GM11168 (cell line): ENCODE measurements around the gene SLC45A3.

Experiments
- in situ Hi-C: fragments of 300-500 bp; cut with MboI; formaldehyde crosslinking; loops from one replicate; pipeline ENCODE4 v1.12.0; 2022; ENCODE audit warnings: low sequenced_read_pairs; ENCODE audit not compliant: unreplicated experiment

SLC45A3 gene

DNA sequence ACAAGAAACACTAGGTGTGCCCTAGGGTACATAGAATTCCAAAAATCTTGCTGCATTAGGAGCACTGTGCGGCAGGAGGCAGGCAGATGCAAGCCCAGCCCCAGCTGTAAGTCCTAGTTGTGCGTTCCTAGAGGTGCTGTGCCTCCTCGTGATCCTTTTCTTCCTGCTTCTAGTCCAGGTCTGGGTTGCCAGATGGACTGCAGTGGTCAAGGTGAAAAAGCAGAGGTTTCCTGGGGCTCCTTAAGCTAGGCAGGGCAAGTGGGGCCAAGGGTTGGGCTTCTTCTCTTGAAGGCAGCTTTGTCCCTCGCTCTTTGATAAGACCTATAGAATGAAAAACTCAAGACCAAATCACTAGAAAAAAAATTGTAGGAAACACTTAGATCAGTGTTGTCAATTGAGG, 21.6 kb upstream of the SLC45A3 start:
- in situ Hi-C loops = no loop called here

GRCh38 chr1:205701420-205701819, 21.1 kb upstream of the SLC45A3 start:
- in situ Hi-C loops = no loop called here

DNA sequence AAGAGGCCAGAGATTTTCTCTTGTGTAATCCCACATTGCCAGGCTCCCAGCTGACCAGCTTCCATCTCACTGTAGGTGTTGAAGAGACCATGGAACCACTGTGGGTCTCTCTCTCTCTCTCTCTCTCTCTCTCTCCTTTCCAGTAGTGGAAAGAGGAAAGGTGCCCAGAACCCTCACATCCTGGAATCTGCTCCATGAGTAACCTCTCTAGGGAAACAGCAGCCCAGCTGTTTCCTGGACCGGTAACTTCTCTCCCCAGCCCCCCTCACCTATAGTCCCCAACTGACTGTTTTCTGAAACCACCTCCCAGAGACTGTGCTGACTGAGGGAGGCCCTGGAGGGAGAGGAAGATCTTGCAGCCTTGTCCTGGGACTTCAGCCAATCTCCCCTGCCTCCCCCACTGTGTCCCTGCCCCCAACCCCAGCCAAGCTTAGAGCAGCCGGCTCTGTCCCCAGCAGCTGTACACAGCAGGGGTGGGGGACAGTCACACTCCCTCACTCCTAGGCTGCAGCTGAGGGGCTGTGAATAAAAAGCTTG, 20.6 kb upstream of the SLC45A3 start:
- in situ Hi-C loops = no loop called here

DNA sequence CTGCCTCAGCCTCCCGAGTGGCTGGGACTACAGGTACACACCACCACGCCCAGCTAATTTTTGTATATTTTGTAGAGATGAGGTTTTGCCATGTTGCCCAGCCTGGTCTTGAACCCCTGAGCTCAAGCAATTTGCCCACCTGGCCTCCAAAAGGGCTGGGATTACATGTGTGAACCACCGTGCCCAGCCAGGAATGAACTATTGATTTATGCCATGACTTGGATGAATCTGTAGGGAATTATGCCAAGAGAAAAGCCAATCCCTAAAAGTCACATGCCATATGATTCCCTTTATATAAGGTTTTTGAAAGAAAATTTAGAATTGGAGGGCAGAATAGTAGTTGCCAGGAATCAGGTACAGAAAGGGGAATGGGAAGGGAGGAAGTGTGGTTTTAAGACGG, 19.1 kb upstream of the SLC45A3 start:
- in situ Hi-C loops = no loop called here

DNA sequence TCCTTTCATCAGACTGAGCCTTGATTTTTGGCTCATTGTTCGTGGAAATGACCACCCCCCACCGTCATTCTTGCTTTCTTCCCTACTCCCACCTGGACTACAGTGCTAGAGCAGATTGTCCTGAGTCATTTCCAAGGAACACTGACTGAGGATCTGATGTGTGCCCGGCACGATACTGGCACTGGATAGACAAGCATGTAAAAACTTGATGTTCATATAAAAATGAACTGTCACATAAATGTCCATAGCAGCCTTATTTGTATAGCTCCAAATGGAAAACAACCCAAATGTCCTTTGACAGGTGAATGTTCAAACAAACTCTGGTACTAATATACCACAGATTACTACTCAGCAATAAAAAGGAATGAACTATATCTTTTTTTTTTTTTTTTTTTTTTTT, 18.6 kb upstream of the SLC45A3 start:
- in situ Hi-C loops = no loop called here

DNA sequence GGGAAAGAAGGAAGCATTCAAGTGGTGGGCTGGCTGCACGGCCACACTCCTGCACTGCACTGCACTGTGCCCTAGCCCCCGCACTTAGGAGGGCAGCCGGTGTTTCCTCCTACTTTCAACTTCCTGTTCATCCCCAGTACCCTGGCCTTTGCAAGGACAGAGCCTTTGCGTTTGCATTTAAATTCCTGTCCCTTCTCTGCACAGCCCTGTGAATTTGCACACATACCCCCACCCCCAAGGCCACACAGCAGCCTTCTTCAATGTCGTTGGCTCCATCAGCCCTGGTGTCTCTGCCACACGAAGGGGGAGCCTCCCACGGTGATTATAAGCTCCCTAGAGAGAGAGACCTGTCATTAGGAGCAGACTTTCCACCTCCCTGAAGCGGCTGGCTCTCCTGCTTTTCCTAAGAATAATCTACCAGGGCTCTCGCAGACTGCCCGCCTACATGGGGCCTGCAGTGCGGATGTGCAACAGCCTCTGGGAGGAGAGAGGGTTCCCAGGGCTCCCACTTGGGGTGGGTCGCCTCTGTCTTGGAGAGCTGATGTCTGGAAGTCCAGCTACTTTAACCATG, 13.2 kb upstream of the SLC45A3 start:
- in situ Hi-C loops = no loop called here

DNA sequence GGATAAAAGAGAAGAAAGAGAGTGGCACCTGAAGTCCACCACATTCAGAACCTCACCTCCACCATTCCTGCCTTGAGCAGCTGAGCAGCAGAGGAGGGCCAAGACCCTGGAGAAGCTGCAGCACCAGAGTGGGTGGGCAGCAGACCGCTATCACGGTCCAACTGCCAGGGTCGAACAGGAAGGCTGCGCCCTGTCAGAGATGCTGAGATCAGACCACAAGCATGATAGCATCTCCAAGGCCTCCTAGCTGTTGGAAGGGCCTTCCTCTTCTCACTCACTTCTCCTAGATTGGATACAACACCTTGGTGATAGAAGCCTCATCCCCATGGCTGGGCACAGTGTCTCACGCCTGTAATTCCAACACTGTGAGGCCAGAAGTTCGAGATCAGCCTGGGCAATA, 12.1 kb upstream of the SLC45A3 start:
- in situ Hi-C loops = no loop called here

GRCh38 chr1:205690122-205690756, 9.9 kb upstream of the SLC45A3 start:
- in situ Hi-C loops = no loop called here

DNA sequence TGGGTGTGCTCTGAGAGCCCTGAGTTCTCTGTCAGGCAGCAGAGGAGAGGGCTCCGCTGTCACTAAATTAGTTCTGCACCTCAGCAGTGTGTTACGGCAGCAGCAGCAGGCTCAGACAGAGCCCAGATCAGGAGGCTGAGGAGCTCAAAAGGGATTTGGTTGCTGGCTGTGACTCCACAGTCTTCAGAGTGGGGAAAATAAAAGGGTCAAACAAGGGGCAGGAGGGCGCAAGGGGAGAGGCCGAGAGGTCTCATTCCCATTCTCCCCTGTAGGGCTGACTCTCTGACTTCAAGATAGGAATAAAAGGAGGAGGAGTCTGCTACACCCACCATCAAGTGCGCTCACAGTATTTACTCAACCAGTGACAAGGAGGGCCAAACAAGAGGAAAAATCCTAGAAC, 9.2 kb upstream of the SLC45A3 start:
- in situ Hi-C loops = no loop called here

DNA sequence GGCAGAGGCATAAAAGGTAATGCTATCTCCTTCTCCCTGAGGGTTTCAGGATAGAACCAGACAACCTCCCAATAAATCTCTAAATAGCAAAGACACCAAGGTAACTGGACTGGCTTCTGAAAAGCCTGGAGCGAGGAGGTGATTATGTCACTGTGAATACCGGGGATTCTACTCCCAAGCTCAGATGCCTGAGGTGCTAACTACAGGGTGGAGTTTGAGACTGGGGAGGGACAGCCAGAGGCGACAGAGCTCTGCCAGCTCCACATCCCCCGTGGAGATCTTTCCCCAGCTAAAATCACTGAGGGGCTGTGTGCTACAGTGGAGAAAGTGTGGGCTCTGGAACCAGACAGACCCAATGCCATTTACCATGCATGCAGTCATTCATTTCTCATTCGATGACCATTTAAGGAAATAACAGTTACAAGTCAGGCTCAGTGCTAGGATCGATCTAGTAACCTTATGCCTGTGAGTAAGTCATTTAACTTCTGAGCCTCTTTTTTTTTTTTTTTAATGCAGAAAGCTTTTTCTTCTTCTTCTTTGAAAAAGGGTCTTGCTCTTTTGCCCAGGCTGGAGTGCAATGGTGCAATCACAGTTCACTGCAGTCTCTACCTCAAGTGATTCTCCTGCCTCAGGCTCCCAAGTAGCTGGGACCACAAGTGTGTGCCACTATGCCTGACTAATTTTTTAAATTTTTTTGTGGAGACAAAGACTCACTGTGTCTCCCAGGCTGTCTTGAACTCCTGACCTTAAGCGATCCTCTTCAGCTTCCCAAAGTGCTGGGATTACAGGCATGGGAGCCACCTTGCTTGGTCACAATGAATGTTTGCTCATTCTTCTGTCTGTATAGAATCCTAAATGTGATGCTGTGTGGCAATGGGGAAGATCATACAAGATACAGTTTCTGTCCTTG, 8.1 kb upstream of the SLC45A3 start:
- in situ Hi-C loops = no loop called here

- in situ Hi-C loops = no loop called here
Observed at GRCh38 chr1:205687242-205687641, 6.9 kb upstream of the SLC45A3 start.

DNA sequence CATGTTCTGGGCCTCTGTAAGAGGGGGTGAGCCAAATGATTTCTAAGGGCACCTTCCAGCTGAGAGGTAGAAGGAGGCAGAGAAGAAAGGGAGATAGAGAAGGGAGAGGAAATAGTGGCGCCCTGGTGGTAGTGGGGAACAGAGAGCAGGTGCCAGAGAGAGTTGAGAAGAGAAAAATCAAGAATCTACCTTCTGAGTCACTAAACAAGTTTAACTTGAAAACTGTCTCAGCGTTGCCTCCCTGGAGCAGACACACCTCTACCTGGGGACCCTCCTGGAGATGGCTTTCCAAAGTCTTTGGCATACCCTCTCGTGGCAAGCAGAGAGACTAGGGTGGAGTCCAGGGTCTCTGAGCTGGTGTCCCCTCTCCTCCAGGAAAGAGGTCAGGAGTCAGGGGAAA, 1.1 kb upstream of the SLC45A3 start:
- in situ Hi-C loops = no loop called here

DNA sequence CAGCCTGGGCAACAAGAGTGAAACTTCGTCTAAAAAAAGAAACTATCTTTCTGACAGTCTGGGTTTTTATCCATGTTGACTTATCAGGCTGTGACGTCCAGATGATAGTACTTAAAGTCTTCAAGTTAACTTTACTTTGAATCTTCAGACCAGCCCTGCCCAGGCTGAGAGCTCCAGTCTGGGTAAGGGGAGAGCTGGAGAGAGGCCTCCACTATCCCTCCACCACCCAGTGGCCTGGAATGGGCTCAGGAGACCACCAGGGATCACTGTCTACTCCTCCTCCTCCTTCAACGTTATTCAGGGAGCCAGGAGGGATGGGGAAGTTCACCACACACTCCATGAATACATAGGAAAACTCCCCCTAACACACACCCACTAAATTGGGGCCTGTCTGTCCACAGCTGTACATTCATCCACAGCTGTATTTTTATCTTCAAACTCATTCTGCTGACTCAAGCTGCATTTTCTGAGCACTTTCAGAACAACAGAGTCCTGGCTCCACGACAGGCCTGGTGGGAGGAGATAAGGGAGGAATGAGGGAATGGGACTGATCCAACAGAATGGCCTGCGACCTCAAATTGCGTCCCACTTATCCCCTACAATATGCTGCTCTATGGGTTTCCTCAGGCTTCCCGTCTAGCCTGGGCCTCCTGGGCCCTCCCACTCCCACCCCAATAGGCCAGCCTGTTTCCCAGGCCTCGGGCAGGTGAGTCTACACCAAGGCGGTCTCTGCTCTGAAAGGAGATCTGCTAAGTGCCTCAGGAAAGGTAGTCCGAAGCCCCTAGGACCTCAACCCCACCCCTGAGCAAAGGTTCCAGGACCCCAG, 1.8 kb downstream of the SLC45A3 start:
- in situ Hi-C loops = no loop called here

DNA sequence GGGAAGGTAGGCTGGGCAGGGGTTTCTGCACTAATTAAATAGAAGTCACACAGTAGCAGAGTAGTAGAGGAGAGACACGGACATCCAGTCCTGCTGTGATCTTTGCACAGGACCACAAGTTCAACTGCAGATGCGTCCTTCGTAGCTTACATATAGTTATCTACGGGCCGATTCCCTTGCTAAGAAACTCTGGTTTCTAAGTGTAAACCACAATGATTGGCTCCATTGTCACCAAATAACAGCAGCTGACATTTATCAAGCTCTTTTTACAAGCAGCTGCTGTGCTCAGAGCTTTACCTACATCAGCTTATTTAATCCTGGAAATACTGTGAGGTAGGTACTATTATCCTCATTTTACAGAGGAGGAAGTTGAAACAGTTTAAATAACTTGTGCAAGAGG, 3.1 kb downstream of the SLC45A3 start:
- in situ Hi-C loops = no loop called here

GRCh38 chr1:205676597-205676996, 3.7 kb downstream of the SLC45A3 start:
- in situ Hi-C loops = no loop called here

DNA sequence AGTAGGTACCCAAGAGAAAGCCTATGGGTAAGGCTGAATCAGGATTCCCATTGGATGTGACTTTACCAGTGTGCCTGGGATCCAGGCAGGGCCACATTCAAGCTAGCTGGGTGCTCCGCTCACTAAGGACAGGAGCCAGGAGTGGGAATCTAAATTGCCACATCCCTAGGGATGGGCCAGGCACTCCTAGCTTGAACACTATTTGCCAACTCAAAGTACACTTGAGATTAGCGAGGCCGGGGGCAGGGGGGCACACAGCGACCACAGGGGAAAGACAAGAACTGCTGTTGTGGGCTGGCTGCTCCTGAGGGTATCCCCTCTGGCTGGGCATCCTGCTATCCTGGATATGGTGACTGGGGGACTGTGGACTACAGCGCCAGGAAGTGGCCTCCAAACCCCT, 4.3 kb downstream of the SLC45A3 start:
- in situ Hi-C loops = no loop called here

DNA sequence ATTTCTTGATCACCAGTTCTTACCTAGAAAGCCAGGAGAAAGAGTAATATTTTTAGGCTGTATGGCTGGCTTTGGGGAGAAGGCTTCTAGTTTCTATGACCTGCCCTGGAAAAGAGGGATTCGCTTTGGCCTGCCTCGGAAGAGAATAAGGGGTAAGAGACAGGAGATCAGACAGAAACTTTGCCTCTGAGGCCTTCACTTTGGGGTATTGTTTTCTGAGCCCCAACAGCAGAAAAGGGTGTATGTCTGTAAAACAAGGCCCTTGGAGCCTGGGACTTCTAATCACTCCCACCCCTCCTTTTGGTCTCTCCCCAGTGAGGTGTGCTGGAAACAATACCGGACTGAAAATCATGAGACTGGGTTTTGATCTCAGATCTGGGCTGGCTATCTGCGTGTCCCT, 5.1 kb downstream of the SLC45A3 start:
- in situ Hi-C loops = no loop called here

DNA sequence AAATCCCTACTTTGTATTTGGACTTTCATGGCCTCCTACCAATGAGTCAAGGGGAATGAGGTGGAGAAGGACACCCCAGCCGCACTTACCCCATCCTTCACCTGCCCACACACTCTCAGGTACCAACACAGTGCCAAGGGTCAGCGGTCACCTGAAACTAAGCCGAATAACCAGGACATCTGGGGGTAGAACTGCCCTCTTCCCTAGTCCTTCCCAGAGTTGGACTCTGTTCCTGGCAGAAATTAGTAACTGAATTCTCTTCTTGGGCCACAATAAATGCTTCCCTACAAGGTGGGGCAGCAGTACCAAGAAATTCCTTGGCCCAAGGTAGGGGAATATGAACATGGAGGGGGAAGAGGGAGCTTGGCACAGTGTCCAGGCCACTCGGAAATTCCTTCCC, 7.3 kb downstream of the SLC45A3 start:
- in situ Hi-C loops = no loop called here

DNA sequence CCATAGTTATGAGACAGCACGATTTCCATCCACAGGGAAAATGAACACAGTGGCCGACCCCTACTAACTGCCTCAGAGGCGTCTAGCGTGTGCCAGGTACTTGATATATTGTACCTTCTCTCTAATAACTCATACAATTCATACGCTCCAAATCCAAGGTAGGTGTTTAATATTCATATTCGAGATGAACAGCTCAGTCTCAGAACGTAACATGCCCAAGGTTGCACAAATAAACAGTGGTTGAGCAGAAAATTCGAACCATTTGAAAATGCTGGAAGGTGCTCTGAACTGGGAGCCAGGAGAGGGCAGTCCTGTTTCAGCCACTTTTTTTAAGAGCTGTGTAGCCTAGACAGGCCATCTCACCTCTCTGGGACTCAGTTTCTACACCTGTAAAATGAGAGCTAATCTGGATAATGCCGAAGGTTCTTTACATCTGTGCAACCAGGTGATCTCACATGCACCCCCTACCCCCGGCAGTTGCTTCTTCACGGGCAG, 7.9 kb downstream of the SLC45A3 start:
- in situ Hi-C loops = no loop called here
